Progenitor cell of endocrine pancreas (in vitro differentiated cells): ENCODE data around the gene TMTC4. TPM values are rescaled to one million over a fixed set of nuclear protein-coding genes. Genes with fewer than 3 reads are reported as not detected.

ENCODE experiments used
- DNase-seq: peaks from one replicate; pipeline ENCODE4 v3.0.0; 2021; ENCODE audit warnings: low spot score; ENCODE audit not compliant: unreplicated experiment
- H3K27ac Mint-ChIP-seq: 2 replicates; pipeline ENCODE4 v1.8.0; 2021; ENCODE audit warnings: mild to moderate bottlenecking, moderate library complexity, mixed read lengths
- H3K27me3 Mint-ChIP-seq: 2 replicates; pipeline ENCODE4 v1.8.0; 2021; ENCODE audit warnings: mixed read lengths
- H3K36me3 Mint-ChIP-seq: 2 replicates; pipeline ENCODE4 v1.8.0; 2022; ENCODE audit warnings: mixed read lengths; ENCODE audit not compliant: insufficient read depth
- H3K4me1 Mint-ChIP-seq: 2 replicates; pipeline ENCODE4 v1.8.0; 2021; ENCODE audit warnings: low read depth, mixed read lengths
- H3K4me3 Mint-ChIP-seq: 2 replicates; pipeline ENCODE4 v1.8.0; 2021; ENCODE audit warnings: low read depth, mild to moderate bottlenecking, moderate library complexity, mixed read lengths
- H3K9me3 Mint-ChIP-seq: 2 replicates; pipeline ENCODE4 v1.8.0; 2021; ENCODE audit warnings: low read depth, mixed read lengths
- CTCF ChIP-seq: fragments of 200-600 bp; sonication (generic); IDR thresholded peaks from one replicate; pipeline ENCODE4 v1.5.0; 2021; ENCODE audit warnings: antibody characterized with exemption, mild to moderate bottlenecking; ENCODE audit not compliant: unreplicated experiment
- total RNA-seq: library from RNA; stranded (reverse); gene quantifications from 2 replicates; pipeline ENCODE4 v1.2.1, GENCODE V29; 2021

TMTC4 gene
- total RNA-seq, 1 donor from 2014 or later = 52.7 TPM

GRCh38 chr13:100648354-100648753 lies 26.2 kb downstream of the TMTC4 start:
- H3K9me3 Mint-ChIP-seq = no peaks in the 10 kb centered on the region
- H3K4me3 Mint-ChIP-seq = no peak overlapping the region
- peaks cover 9% of the 10 kb centered on the region for H3K36me3 Mint-ChIP-seq
- TF ChIP-seq CTCF = no peak
- H3K27me3 Mint-ChIP-seq = no peaks in the 10 kb centered on the region
- H3K27ac Mint-ChIP-seq = no peak overlapping the region
- peaks cover 9% of the 10 kb centered on the region for H3K4me1 Mint-ChIP-seq
- DNase-seq = no peak

- Mint-ChIP-seq H3K4me1 (peaks cover 9% of the 10 kb centered on the region), H3K9me3 (no peaks in the 10 kb centered on the region), H3K4me3 (no peak overlapping the region), H3K27me3 (no peaks in the 10 kb centered on the region), H3K27ac (no peak overlapping the region), H3K36me3 (peaks cover 8% of the 10 kb centered on the region)
- TF ChIP-seq CTCF = no peak
- DNase-seq = no peak
Observed at GRCh38 chr13:100646871-100647270, 27.7 kb downstream of the TMTC4 start.

- peak; percentile 13 for DNase-seq
- Mint-ChIP-seq H3K27me3 (no peaks in the 10 kb centered on the region), H3K36me3 (peaks cover 11% of the 10 kb centered on the region), H3K4me3 (no peak overlapping the region), H3K4me1 (peaks cover 9% of the 10 kb centered on the region), H3K27ac (no peak overlapping the region), H3K9me3 (no peaks in the 10 kb centered on the region)
- peak; percentile 64 for TF ChIP-seq CTCF
Observed at GRCh38 chr13:100646030-100646673, 28.4 kb downstream of the TMTC4 start.

GRCh38 chr13:100645382-100645781 lies 29.2 kb downstream of the TMTC4 start:
- H3K4me1 Mint-ChIP-seq = peaks cover 9% of the 10 kb centered on the region
- no peak for TF ChIP-seq CTCF
- H3K4me3 Mint-ChIP-seq = no peak overlapping the region
- H3K36me3 Mint-ChIP-seq = peaks cover 14% of the 10 kb centered on the region
- no peak for DNase-seq
- H3K9me3 Mint-ChIP-seq = no peaks in the 10 kb centered on the region
- no peaks in the 10 kb centered on the region for H3K27me3 Mint-ChIP-seq
- peak overlapping the region; percentile 87 for H3K27ac Mint-ChIP-seq

- DNase-seq = no peak
- Mint-ChIP-seq H3K27me3 (no peaks in the 10 kb centered on the region), H3K4me1 (peaks cover 9% of the 10 kb centered on the region), H3K36me3 (peaks cover 14% of the 10 kb centered on the region), H3K9me3 (no peaks in the 10 kb centered on the region), H3K4me3 (no peak overlapping the region), H3K27ac (no peak overlapping the region)
- no peak for TF ChIP-seq CTCF
Observed at GRCh38 chr13:100644371-100644770, 30.2 kb downstream of the TMTC4 start.
